ENCODE results near the gene SYN1. TPM values are rescaled to one million over a fixed set of nuclear protein-coding genes. Genes with fewer than 3 reads are reported as not detected.

SYN1 gene
- total and polyA plus RNA-seq, 2 experiments from 2014 or later = 3.6 to 6.7 TPM

- TF ChIP-seq ZNF462 (CRISPR knock-in tag; IDR thresholded peaks at IDR 0.05) (no peak), STAT1 (IDR thresholded peaks at IDR 0.05; ENCODE audit: unreplicated experiment) (no peak), EZH2phosphoT487 (IDR thresholded peaks at IDR 0.05; ENCODE audit: unreplicated experiment) (no peak), POLR2AphosphoS5 (IDR thresholded peaks at IDR 0.05; ENCODE audit: low read depth) (no peak), REST (IDR thresholded peaks at IDR 0.05; ENCODE audit: unreplicated experiment) (no peak), NANOG (IDR thresholded peaks at IDR 0.05; ENCODE audit: borderline replicate concordance) (no peak), ZNF331 (CRISPR knock-in tag; IDR thresholded peaks at IDR 0.05; ENCODE audit: low read depth) (no peak), CREB1 (CRISPR knock-in tag; IDR thresholded peaks at IDR 0.05; ENCODE audit: low read depth) (no peak)
Observed at GRCh38 chrX:47587091-47587891, 32.4 kb downstream of the SYN1 start (continued).

All from GM23338 (cell line).